HT1080 (cell line): ENCODE results near the gene FMN1. TPM values are rescaled to one million over a fixed set of nuclear protein-coding genes. Genes with fewer than 3 reads are reported as not detected.
A peak's percentile ranks its signal among the peaks of the same experiment; 100 is the strongest.

Experiments
- DNase-seq: peaks from one replicate; pipeline ENCODE4 v3.0.0-alpha.2; 2015; ENCODE audit warnings: low read depth
- total RNA-seq: library from RNA; depleted of rRNA; stranded (reverse); fragments of >200 nt; shearing (Covaris generic); gene quantifications from 2 replicates; pipeline ENCODE4 v1.2.3, GENCODE V29; 2014

The FMN1 gene
- total RNA-seq, 1 experiment from 2014 or later: 3.8 TPM

GRCh38 chr15:33125894-33126537 is 68.5 kb downstream of the FMN1 start:
- no peak for DNase-seq

- DNase-seq: no peak
Observed at GRCh38 chr15:33124811-33125210, 69.7 kb downstream of the FMN1 start.

- no peak for DNase-seq
Observed at GRCh38 chr15:33124279-33124678, 70.2 kb downstream of the FMN1 start.

- DNase-seq: no peak
Observed at GRCh38 chr15:33119865-33120264, 74.6 kb downstream of the FMN1 start.

GRCh38 chr15:33119273-33119672 is 75.2 kb downstream of the FMN1 start:
- no peak for DNase-seq

GRCh38 chr15:33116198-33116597 is 78.3 kb downstream of the FMN1 start:
- no peak for DNase-seq

- no peak for DNase-seq
Observed at GRCh38 chr15:33115191-33115861, 79.2 kb downstream of the FMN1 start.

- DNase-seq: peak; percentile 44
Observed at GRCh38 chr15:33114374-33114717, 80.2 kb downstream of the FMN1 start.

- DNase-seq: no peak
Observed at GRCh38 chr15:33113666-33114373, 80.7 kb downstream of the FMN1 start.

GRCh38 chr15:33112541-33113105 is 81.9 kb downstream of the FMN1 start:
- DNase-seq: no peak

GRCh38 chr15:33111041-33111451 is 83.5 kb downstream of the FMN1 start:
- DNase-seq: no peak

GRCh38 chr15:33109345-33109744 is 85.2 kb downstream of the FMN1 start:
- no peak for DNase-seq

- DNase-seq: no peak
Observed at GRCh38 chr15:33108518-33108917, 86.0 kb downstream of the FMN1 start.

- peak; percentile 77 for DNase-seq
Observed at GRCh38 chr15:33107950-33108349, 86.6 kb downstream of the FMN1 start.

GRCh38 chr15:33104212-33104611 is 90.3 kb downstream of the FMN1 start:
- DNase-seq: peak; percentile 89

- DNase-seq: no peak
Observed at GRCh38 chr15:33101036-33101435, 93.5 kb downstream of the FMN1 start.

GRCh38 chr15:33100314-33100713 is 94.2 kb downstream of the FMN1 start:
- DNase-seq: no peak

GRCh38 chr15:33099739-33100138 is 94.8 kb downstream of the FMN1 start:
- no peak for DNase-seq

- DNase-seq: no peak
Observed at GRCh38 chr15:33099213-33099612, 95.3 kb downstream of the FMN1 start.

- peak; percentile 93 for DNase-seq
Observed at GRCh38 chr15:33098094-33099058, 96.1 kb downstream of the FMN1 start.

- no peak for DNase-seq
Observed at GRCh38 chr15:33096134-33096533, 98.4 kb downstream of the FMN1 start.
